Heart right ventricle (tissue), 16 donors: ENCODE data around the gene FKBP15. TPM values are rescaled to one million over a fixed set of nuclear protein-coding genes. Genes with fewer than 3 reads are reported as not detected.
A peak's percentile ranks its signal among the peaks of the same experiment; 100 is the strongest.

Experiments
- ATAC-seq, 8 donors: fragments of 200-7000 bp; cut with Tn5 transposase; one replicate each; pipeline ENCODE4 v1.9.1; 2020; ENCODE audit warnings: mild to moderate bottlenecking in 8 of 8, moderate library complexity in 8 of 8, moderate number of reproducible peaks in 1 of 8
- DNase-seq, 2 donors: peaks; one replicate each; pipeline ENCODE4 v3.0.0-alpha.2; 2020
- H3K27ac ChIP-seq, 10 donors: fragments of 200-600 bp; sonication (generic) in 2 of 10; one replicate each; pipeline versions ENCODE4 v1.5.0 to v1.8.0; 2020 to 2022; ENCODE audit warnings: mild to moderate bottlenecking in 3 of 10
- H3K27me3 ChIP-seq, 7 donors: fragments of 200-600 bp; one replicate each; pipeline ENCODE4 v1.8.0; 2021 to 2022; ENCODE audit warnings: mild to moderate bottlenecking in 2 of 7
- H3K36me3 ChIP-seq, 9 donors: fragments of 200-600 bp; sonication (generic) in 1 of 9; one replicate each; pipeline versions ENCODE4 v1.5.0 to v1.8.0; 2020 to 2022; ENCODE audit warnings: mild to moderate bottlenecking in 2 of 9
- H3K4me1 ChIP-seq, 9 donors: fragments of 200-600 bp; sonication (generic) in 1 of 9; one replicate each; pipeline versions ENCODE4 v1.5.0 to v1.8.0; 2020 to 2022; ENCODE audit warnings: mild to moderate bottlenecking in 4 of 9
- H3K4me3 ChIP-seq, 10 donors: fragments of 200-600 bp; sonication (generic) in 2 of 10; one replicate each; pipeline versions ENCODE4 v1.5.0 to v1.8.0; 2020 to 2022; ENCODE audit warnings: mild to moderate bottlenecking in 7 of 10, moderate library complexity in 2 of 10
- H3K9me3 ChIP-seq, 11 donors: fragments of 200-600 bp in 10 of 11; sonication (generic) in 2 of 11; one replicate each; pipeline versions ENCODE4 v1.5.0 to v1.8.0; 2013 to 2022; ENCODE audit warnings: mild to moderate bottlenecking in 2 of 11, control low read depth in 1 of 11, moderate library complexity in 1 of 11
- CTCF ChIP-seq, 9 donors: fragments of 200-600 bp; sonication (generic) in 2 of 9; IDR thresholded peaks; one replicate each; pipeline versions ENCODE4 v1.5.0 to v1.8.0; 2021 to 2022; ENCODE audit warnings: antibody characterized with exemption in 9 of 9, mild to moderate bottlenecking in 5 of 9, moderate library complexity in 1 of 9
- WGBS, 2 donors: extraction: QIAGEN DNeasy Blood & Tissue Kit; methylation state at CpG; one replicate each; pipeline ENCODE4 v1.1.7; 2013; ENCODE audit warnings: inconsistent platforms in 1 of 2; 5-methylcytosine and 5-hydroxymethylcytosine counted together
- intact Hi-C, 10 donors: fragments of 100-400 bp; cut with DNase I; formaldehyde crosslinking; loops; one replicate each; pipeline versions ENCODE4 v1.11.1 to v1.14.2; 2022
- polyA plus RNA-seq, 2 donors: library from polyadenylated mRNA; stranded (reverse); fragments of 200-250 nt; gene quantifications; one replicate each; pipeline ENCODE4 v1.2.3, GENCODE V29; 2013
- total RNA-seq, 10 donors: library from RNA; stranded (reverse); fragmentation: NEBNext Ultra II Directional in 3 of 10; extraction: Animal tissue kit (Norgen Biotek cat#: 25700) in 3 of 10; gene quantifications; one replicate each; pipeline versions ENCODE4 v1.2.1 to v1.2.4, GENCODE V29; 2021 to 2023
- donor health status: Arrhythmogenic right ventricular cardiomyopathy.
- donor health status: ischemic (EF 13 %, LVEDD 7.1; RV severe dilation, severe dysfunction).
- donor health status: healthy with polysubstance abuse.
- donor health status: DM: no; HTN: yes; CAD: no.
- donor health status: DM: no; HTN: no; CAD: no.
- donor health status: ischemic (EF 25% LVEDD 6.9; RV normal size, moderate dysfunction).
- donor health status: ischemic (EF 25% LVEDD 5.7; RV mildly dilated, moderate dysfunction).
- donor health status: healthy.
- donor health status: DM: yes; HTN: yes; CAD: no.
- donor health status: Ischemic cardiomyopathy.
- donor health status: ischemic (EF 35%, LVEDD 5.7; RV mildly dilated, moderate dysfunction).
- donor health status: nonischemic (EF 11% LVEDD 7.7; RV severe dilation, severe dysfunction).
- donor health status: DM: yes; HTN: yes; CAD: no.
- donor health status: PGD.
- donor health status: ischemic (EF 29% LVEDD 5.4; RV normal size, mild dysfunction).
- donor health status: nonischemic (EF 23%, LVEDD 6.1; RV moderate dilation, normal function).

Gene FKBP15
- total and polyA plus RNA-seq, 12 donors, result 10.7 to 27.9 (median 19.8) TPM

GRCh38 chr9:113177251-113177650 lies 43.8 kb downstream of the FKBP15 start:
- intact Hi-C loops, result no loop called here
- peaks cover 0 to 17% (median 5%) of the 10 kb centered on the region in 9 donors for H3K4me1 ChIP-seq
- no peak for TF ChIP-seq CTCF (IDR thresholded peaks at IDR 0.05)
- no peaks in the 10 kb centered on the region for H3K9me3 ChIP-seq
- H3K36me3 ChIP-seq, result peaks cover 0 to 100% (median 70%) of the 10 kb centered on the region in 9 donors
- WGBS, 2 donors, result 96 to 97% methylated on average over 2 of the region's 2 CpGs
- ATAC-seq (no peak), DNase-seq (no peak)
- H3K27ac ChIP-seq, result no peak overlapping the region
- H3K27me3 ChIP-seq, result no peaks in the 10 kb centered on the region
- H3K4me3 ChIP-seq, result no peak overlapping the region

GRCh38 chr9:113176803-113177202 lies 44.3 kb downstream of the FKBP15 start:
- intact Hi-C loops, result no loop called here
- Histone ChIP-seq H3K27ac (peak overlapping the region in 1 of 10 donors; percentile 7), H3K9me3 (no peaks in the 10 kb centered on the region), H3K4me1 (peaks cover 0 to 17% (median 5%) of the 10 kb centered on the region in 9 donors), H3K4me3 (no peak overlapping the region), H3K27me3 (no peaks in the 10 kb centered on the region), H3K36me3 (peaks cover 0 to 100% (median 66%) of the 10 kb centered on the region in 9 donors)
- ATAC-seq, result no peak
- WGBS, 2 donors, result 94 to 97% methylated on average over 6 of the region's 6 CpGs
- DNase-seq, result no peak
- no peak for TF ChIP-seq CTCF (IDR thresholded peaks at IDR 0.05)

- intact Hi-C loops, result no loop called here
- Histone ChIP-seq H3K27me3 (no peaks in the 10 kb centered on the region), H3K27ac (no peak overlapping the region), H3K4me1 (peaks cover 0 to 8% (median 0%) of the 10 kb centered on the region in 9 donors), H3K36me3 (peaks cover 0 to 100% (median 79%) of the 10 kb centered on the region in 9 donors), H3K9me3 (no peaks in the 10 kb centered on the region), H3K4me3 (no peak overlapping the region)
- ATAC-seq (no peak), DNase-seq (no peak)
- WGBS, 2 donors, result 78 to 86% methylated on average over 3 of the region's 3 CpGs
- no peak for TF ChIP-seq CTCF (IDR thresholded peaks at IDR 0.05)
These were observed 47.7 kb downstream of the FKBP15 start for GRCh38 chr9:113173341-113173740.

- no peak overlapping the region for H3K27ac ChIP-seq
- 99% methylated on average over 5 of the region's 5 CpGs for WGBS, 2 donors
- ATAC-seq (no peak), DNase-seq (no peak)
- peaks cover 0 to 23% (median 14%) of the 10 kb centered on the region in 9 donors for H3K4me1 ChIP-seq
- no peaks in the 10 kb centered on the region for H3K9me3 ChIP-seq
- no peaks in the 10 kb centered on the region for H3K27me3 ChIP-seq
- peaks cover 0 to 100% (median 62%) of the 10 kb centered on the region in 9 donors for H3K36me3 ChIP-seq
- intact Hi-C loops, result no loop called here
- TF ChIP-seq CTCF (IDR thresholded peaks at IDR 0.05), result no peak
- no peak overlapping the region for H3K4me3 ChIP-seq
These were observed 52.3 kb downstream of the FKBP15 start for GRCh38 chr9:113168809-113169208.
